ENCODE results near the gene ZNF75A. TPM values are rescaled to one million over a fixed set of nuclear protein-coding genes. Genes with fewer than 3 reads are reported as not detected.
A peak's percentile ranks its signal among the peaks of the same experiment; 100 is the strongest.

ZNF75A gene
- total and polyA plus RNA-seq, 9 of the 15 experiments (the other 6 are each of a cell fraction or from before 2014, with no cell fraction given), result 7.2 to 24.5 (median 17.1) TPM

DNA sequence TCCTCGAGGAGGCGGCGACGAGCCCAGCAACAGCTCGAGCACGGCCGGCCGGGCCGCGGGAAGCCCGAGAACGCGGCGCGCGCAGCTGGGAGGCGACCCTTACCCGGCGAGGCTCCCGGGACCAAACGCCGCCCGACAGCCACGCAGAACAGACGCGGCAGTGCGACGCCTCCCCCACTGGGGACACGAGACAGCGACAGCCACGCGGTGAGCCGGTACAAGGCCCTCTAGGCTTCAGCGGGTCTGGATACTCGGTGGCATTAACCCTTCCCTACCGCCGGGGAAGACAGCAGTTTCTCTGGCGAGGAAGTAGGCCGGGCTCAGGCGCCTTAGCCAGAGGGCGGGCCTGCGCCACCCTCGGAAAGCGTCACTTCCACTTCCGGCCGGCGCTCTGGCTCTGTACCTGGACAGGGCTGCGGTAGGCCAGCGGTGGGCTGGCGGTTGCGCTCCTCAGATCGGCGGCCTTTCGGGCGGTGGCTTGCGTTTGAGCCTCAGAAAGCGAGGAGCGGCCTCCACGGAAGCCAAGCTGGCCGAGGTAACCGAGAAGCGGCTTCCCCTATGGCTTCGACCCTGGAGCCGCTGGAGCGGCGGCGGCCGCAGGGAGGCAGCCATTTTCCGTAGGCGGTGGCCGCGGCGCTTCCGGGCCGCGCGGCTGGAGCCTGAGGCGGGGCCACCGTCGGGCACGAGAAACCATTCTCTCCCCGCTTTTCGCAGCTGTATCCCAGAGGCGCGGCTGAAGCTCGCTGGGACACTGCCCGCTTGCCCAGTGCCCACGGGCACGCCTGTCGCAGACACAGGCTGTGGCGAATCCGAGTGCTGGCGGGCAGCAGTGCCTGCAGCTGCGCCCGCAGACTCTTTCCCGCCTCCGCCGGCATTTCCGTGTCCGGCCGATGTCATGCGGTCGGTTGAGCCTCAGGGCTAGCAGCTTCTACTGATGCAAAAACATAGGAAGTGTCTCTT, at the start of gene ZNF75A, which contains the start of gene TIGD7 (continued):
- TF ChIP-seq, protein P1, sequence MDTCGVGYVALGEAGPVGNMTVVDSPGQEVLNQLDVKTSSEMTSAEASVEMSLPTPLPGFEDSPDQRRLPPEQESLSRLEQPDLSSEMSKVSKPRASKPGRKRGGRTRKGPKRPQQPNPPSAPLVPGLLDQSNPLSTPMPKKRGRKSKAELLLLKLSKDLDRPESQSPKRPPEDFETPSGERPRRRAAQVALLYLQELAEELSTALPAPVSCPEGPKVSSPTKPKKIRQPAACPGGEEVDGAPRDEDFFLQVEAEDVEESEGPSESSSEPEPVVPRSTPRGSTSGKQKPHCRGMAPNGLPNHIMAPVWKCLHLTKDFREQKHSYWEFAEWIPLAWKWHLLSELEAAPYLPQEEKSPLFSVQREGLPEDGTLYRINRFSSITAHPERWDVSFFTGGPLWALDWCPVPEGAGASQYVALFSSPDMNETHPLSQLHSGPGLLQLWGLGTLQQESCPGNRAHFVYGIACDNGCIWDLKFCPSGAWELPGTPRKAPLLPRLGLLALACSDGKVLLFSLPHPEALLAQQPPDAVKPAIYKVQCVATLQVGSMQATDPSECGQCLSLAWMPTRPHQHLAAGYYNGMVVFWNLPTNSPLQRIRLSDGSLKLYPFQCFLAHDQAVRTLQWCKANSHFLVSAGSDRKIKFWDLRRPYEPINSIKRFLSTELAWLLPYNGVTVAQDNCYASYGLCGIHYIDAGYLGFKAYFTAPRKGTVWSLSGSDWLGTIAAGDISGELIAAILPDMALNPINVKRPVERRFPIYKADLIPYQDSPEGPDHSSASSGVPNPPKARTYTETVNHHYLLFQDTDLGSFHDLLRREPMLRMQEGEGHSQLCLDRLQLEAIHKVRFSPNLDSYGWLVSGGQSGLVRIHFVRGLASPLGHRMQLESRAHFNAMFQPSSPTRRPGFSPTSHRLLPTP (IDR thresholded peaks at IDR 0.05; ENCODE audit: borderline replicate concordance, extremely low read depth, insufficient read length), result no peak
- TF ChIP-seq ZFP1 (CRISPR knock-in tag; IDR thresholded peaks at IDR 0.05), result no peak
- TF ChIP-seq, protein P2, sequence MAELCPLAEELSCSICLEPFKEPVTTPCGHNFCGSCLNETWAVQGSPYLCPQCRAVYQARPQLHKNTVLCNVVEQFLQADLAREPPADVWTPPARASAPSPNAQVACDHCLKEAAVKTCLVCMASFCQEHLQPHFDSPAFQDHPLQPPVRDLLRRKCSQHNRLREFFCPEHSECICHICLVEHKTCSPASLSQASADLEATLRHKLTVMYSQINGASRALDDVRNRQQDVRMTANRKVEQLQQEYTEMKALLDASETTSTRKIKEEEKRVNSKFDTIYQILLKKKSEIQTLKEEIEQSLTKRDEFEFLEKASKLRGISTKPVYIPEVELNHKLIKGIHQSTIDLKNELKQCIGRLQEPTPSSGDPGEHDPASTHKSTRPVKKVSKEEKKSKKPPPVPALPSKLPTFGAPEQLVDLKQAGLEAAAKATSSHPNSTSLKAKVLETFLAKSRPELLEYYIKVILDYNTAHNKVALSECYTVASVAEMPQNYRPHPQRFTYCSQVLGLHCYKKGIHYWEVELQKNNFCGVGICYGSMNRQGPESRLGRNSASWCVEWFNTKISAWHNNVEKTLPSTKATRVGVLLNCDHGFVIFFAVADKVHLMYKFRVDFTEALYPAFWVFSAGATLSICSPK (IDR thresholded peaks at IDR 0.05; ENCODE audit: borderline replicate concordance), result no peak
- TF ChIP-seq ARID2 (IDR thresholded peaks at IDR 0.05), result no peak
- TF ChIP-seq HDAC8 (tag; IDR thresholded peaks at IDR 0.05), result no peak
- TF ChIP-seq ZNF75A (CRISPR knock-in tag; IDR thresholded peaks at IDR 0.05), result 0 out of 2 replicates have a peak, but pooled peaks have one; percentile 14
- TF ChIP-seq KAT8 (IDR thresholded peaks at IDR 0.05; ENCODE audit: low read depth), result no peak
- no peak for TF ChIP-seq HDAC6 (IDR thresholded peaks at IDR 0.05; ENCODE audit: low read depth, low read length)
- TF ChIP-seq NRF1 (conservative IDR thresholded peaks at IDR 0.05 in 1 of 2, IDR thresholded peaks at IDR 0.05 in 1 of 2), result peak; percentile 70 to 78
- TF ChIP-seq TBL1XR1 (IDR thresholded peaks at IDR 0.05; ENCODE audit: low read length in 2 of 2), result no peak
- TF ChIP-seq, protein P3, sequence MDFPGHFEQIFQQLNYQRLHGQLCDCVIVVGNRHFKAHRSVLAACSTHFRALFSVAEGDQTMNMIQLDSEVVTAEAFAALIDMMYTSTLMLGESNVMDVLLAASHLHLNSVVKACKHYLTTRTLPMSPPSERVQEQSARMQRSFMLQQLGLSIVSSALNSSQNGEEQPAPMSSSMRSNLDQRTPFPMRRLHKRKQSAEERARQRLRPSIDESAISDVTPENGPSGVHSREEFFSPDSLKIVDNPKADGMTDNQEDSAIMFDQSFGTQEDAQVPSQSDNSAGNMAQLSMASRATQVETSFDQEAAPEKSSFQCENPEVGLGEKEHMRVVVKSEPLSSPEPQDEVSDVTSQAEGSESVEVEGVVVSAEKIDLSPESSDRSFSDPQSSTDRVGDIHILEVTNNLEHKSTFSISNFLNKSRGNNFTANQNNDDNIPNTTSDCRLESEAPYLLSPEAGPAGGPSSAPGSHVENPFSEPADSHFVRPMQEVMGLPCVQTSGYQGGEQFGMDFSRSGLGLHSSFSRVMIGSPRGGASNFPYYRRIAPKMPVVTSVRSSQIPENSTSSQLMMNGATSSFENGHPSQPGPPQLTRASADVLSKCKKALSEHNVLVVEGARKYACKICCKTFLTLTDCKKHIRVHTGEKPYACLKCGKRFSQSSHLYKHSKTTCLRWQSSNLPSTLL (IDR thresholded peaks at IDR 0.05), result no peak
- TF ChIP-seq, protein P4, sequence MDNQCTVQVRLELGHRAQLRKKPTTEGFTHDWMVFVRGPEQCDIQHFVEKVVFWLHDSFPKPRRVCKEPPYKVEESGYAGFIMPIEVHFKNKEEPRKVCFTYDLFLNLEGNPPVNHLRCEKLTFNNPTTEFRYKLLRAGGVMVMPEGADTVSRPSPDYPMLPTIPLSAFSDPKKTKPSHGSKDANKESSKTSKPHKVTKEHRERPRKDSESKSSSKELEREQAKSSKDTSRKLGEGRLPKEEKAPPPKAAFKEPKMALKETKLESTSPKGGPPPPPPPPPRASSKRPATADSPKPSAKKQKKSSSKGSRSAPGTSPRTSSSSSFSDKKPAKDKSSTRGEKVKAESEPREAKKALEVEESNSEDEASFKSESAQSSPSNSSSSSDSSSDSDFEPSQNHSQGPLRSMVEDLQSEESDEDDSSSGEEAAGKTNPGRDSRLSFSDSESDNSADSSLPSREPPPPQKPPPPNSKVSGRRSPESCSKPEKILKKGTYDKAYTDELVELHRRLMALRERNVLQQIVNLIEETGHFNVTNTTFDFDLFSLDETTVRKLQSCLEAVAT (IDR thresholded peaks at IDR 0.05), result 0 out of 4 replicates have a peak, but pooled peaks of 1 of the 2 experiments have one; percentile 14
- peak; percentile 62; the same call in 1 of the 2 replicates for TF ChIP-seq BHLHE40 (IDR thresholded peaks at IDR 0.05; ENCODE audit: low read length)
- no peak for TF ChIP-seq ZNF551 (CRISPR knock-in tag; IDR thresholded peaks at IDR 0.05)
- no peak for TF ChIP-seq CEBPG (CRISPR knock-in tag; IDR thresholded peaks at IDR 0.05)
- no peak for TF ChIP-seq CEBPG (tag; conservative IDR thresholded peaks at IDR 0.05 in 1 of 2, IDR thresholded peaks at IDR 0.05 in 1 of 2)
- no peak for TF ChIP-seq ADNP (tag; IDR thresholded peaks at IDR 0.05)
